HepG2 (cell line): ENCODE results near the gene POLR3GL. TPM values are rescaled to one million over a fixed set of nuclear protein-coding genes. Genes with fewer than 3 reads are reported as not detected.

Source experiments
- CC2D1A ChIP-seq: sonication (generic); formaldehyde crosslinking; IDR thresholded peaks from 2 replicates; pipeline ENCODE4 v1.8.1; 2023; ENCODE audit warnings: mild to moderate bottlenecking, missing genetic modification reagents
- CEBPB ChIP-seq: IDR thresholded peaks from 2 replicates; pipeline ENCODE4 v1.6.1; 2011; ENCODE audit warnings: low read depth, low read length, improper control_type of control experiment, borderline replicate concordance
- NR2F2 ChIP-seq: IDR thresholded peaks from 2 replicates; pipeline ENCODE4 v1.6.1; 2012; ENCODE audit warnings: low read depth, inconsistent platforms, borderline replicate concordance
- PHF20 ChIP-seq: sonication (generic); formaldehyde crosslinking; IDR thresholded peaks from 2 replicates; pipeline ENCODE4 v1.5.0; 2020; ENCODE audit warnings: mild to moderate bottlenecking, missing genetic modification reagents
- SIN3A ChIP-seq: IDR thresholded peaks from 2 replicates; pipeline ENCODE4 v1.6.1; 2011; ENCODE audit warnings: low read depth, mild to moderate bottlenecking, control low read depth, low read length, borderline replicate concordance
- polyA plus RNA-seq, 8 experiments: library from polyadenylated mRNA; depleted of rRNA in 3 of 8; stranded (reverse) in 7 of 8; unstranded in 1 of 8; fragments of >200 nt; fragmentation: Illumina TruSeq in 4 of 8; extraction: Trizol in 4 of 8; gene quantifications; 2 replicates each; pipeline versions ENCODE4 v1.2.1 to v1.2.3, GENCODE V29; 2011 to 2016; ENCODE audit warnings: low read depth in 4 of 8, missing spikeins in 1 of 8, mixed read lengths in 1 of 8; ENCODE audit not compliant: insufficient read depth in 1 of 8
- total RNA-seq, 5 experiments: library from RNA; depleted of rRNA; stranded (reverse); fragments of >200 nt; fragmentation: Illumina TruSeq; extraction: Trizol; gene quantifications; 2 replicates each; pipeline ENCODE4 v1.2.3, GENCODE V29; 2016; ENCODE audit warnings: low read depth in 1 of 5
- TF ChIP-seq, protein P1 (sequence below): sonication (generic); formaldehyde crosslinking; IDR thresholded peaks from 2 replicates; pipeline ENCODE4 v1.4.0; 2020; ENCODE audit warnings: missing genetic modification reagents, mild to moderate bottlenecking, borderline replicate concordance
- TF ChIP-seq, protein P2 (sequence below): sonication (generic); formaldehyde crosslinking; IDR thresholded peaks from 2 replicates; pipeline ENCODE4 v1.9.0; 2022; ENCODE audit warnings: low read depth, missing genetic modification reagents

The POLR3GL gene
- total and polyA plus RNA-seq, 2 of the 13 experiments (the other 11 are each of a cell fraction or from before 2014, with no cell fraction given) = 11.5 to 12.4 TPM

DNA sequence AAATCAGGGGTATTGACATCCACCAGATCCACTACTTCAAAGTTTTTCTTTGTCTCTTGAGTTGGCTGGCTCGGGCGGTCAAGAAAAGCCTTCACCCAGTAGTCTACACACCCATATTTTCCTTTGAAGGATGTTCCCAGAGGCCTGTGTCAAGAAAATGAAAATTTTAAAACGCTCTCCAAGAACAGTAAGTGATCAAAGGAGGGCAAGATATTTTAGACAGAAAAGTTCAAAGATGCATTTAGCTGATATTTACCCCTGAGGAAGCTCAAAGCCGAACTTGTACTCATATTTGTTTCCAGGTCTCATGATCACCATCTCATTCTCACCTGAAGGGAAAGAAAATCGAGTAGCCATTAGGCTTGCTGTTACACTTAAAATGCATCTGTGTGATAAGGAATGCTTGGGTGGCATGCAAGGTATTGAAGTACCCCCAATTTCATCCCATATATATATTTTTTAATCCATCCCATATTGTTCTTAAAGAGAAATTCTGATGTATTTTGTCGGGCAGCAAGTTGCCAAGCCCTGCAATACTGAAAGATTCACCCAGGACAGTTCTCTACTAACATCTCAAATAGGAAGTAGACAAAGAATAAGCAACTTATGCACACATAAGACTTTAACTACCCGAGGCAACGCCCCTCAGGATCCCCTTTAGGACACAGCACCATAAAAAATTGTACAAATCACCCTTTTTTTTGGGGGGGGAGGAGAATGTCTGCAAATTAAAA lies 30.8 kb downstream of the POLR3GL start (continued):
- TF ChIP-seq, protein P1, sequence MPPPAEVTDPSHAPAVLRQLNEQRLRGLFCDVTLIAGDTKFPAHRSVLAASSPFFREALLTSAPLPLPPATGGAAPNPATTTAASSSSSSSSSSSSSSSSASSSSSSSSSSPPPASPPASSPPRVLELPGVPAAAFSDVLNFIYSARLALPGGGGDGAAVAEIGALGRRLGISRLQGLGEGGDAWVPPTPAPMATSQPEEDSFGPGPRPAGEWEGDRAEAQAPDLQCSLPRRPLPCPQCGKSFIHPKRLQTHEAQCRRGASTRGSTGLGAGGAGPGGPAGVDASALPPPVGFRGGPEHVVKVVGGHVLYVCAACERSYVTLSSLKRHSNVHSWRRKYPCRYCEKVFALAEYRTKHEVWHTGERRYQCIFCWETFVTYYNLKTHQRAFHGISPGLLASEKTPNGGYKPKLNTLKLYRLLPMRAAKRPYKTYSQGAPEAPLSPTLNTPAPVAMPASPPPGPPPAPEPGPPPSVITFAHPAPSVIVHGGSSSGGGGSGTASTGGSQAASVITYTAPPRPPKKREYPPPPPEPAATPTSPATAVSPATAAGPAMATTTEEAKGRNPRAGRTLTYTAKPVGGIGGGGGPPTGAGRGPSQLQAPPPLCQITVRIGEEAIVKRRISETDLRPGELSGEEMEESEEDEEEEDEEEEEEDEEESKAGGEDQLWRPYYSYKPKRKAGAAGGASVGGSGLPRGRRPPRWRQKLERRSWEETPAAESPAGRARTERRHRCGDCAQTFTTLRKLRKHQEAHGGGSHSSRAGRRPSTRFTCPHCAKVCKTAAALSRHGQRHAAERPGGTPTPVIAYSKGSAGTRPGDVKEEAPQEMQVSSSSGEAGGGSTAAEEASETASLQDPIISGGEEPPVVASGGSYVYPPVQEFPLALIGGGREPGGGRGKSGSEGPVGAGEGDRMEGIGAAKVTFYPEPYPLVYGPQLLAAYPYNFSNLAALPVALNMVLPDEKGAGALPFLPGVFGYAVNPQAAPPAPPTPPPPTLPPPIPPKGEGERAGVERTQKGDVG (CRISPR knock-in tag) = no peak
- TF ChIP-seq SIN3A (0 out of 2 replicates have a peak, but pooled peaks have one; percentile 8), PHF20 (CRISPR knock-in tag) (no peak), CC2D1A (CRISPR knock-in tag) (no peak), NR2F2 (no peak), CEBPB (no peak)
- TF ChIP-seq, protein P2, sequence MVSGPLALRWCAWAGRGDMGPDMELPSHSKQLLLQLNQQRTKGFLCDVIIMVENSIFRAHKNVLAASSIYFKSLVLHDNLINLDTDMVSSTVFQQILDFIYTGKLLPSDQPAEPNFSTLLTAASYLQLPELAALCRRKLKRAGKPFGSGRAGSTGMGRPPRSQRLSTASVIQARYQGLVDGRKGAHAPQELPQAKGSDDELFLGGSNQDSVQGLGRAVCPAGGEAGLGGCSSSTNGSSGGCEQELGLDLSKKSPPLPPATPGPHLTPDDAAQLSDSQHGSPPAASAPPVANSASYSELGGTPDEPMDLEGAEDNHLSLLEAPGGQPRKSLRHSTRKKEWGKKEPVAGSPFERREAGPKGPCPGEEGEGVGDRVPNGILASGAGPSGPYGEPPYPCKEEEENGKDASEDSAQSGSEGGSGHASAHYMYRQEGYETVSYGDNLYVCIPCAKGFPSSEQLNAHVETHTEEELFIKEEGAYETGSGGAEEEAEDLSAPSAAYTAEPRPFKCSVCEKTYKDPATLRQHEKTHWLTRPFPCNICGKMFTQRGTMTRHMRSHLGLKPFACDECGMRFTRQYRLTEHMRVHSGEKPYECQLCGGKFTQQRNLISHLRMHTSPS = no peak
